ENCODE measurements around the gene PXMP4. TPM values are rescaled to one million over a fixed set of nuclear protein-coding genes. Genes with fewer than 3 reads are reported as not detected.
"Not testable (repeated sequence)": the region's sequence is repeated elsewhere in the genome, so short reads cannot be mapped to it uniquely, and the experiment has no call there.

PXMP4 gene
- total RNA-seq, result 1 to 10 TPM; 6.9 to 7.3 TPM

GRCh38 chr20:33719989-33720709 is at the start of gene PXMP4:
Gene PXMP4, minus strand, starts transcription at chr20:33720310. Its CDS starts 103 bp downstream, at chr20:33720207.
- Mint-ChIP-seq H3K4me1 (peaks cover 7% of the 10 kb centered on the region), H3K27me3 (no peaks in the 10 kb centered on the region), H3K4me3 (peak within 1 kb of the TSS; percentile 85), H3K27ac (peak within 1 kb of the TSS; percentile 80), H3K9me3 (no peaks in the 10 kb centered on the region), H3K36me3 (no peaks in the 10 kb centered on the region)
- DNase-seq, result peak; percentile 87

GRCh38 chr20:33769043-33769442 is 48.9 kb upstream of the PXMP4 start:
- no peak overlapping the region for H3K27ac Mint-ChIP-seq
- no peaks in the 10 kb centered on the region for H3K9me3 Mint-ChIP-seq
- H3K27me3 Mint-ChIP-seq, result no peaks in the 10 kb centered on the region

GRCh38 chr20:33767777-33768138 is 47.6 kb upstream of the PXMP4 start:
- H3K27ac Mint-ChIP-seq, result no peak overlapping the region
- no peaks in the 10 kb centered on the region for H3K27me3 Mint-ChIP-seq
- no peaks in the 10 kb centered on the region for H3K9me3 Mint-ChIP-seq
- DNase-seq, result no peak
- peaks cover 8% of the 10 kb centered on the region for H3K36me3 Mint-ChIP-seq
- H3K4me3 Mint-ChIP-seq, result no peak overlapping the region
- H3K4me1 Mint-ChIP-seq, result peaks cover 4% of the 10 kb centered on the region

More at GRCh38 chr20:33769043-33769442, 48.9 kb upstream of the PXMP4 start:
- no peak for DNase-seq
- peaks cover 7% of the 10 kb centered on the region for H3K36me3 Mint-ChIP-seq
- peaks cover 13% of the 10 kb centered on the region for H3K4me1 Mint-ChIP-seq
- no peak overlapping the region for H3K4me3 Mint-ChIP-seq

GRCh38 chr20:33766686-33767085 is 46.6 kb upstream of the PXMP4 start:
- H3K27ac Mint-ChIP-seq, result no peak overlapping the region
- DNase-seq, result no peak
- H3K9me3 Mint-ChIP-seq, result no peaks in the 10 kb centered on the region
- H3K4me1 Mint-ChIP-seq, result peaks cover 4% of the 10 kb centered on the region
- H3K36me3 Mint-ChIP-seq, result peaks cover 13% of the 10 kb centered on the region
- H3K27me3 Mint-ChIP-seq, result no peaks in the 10 kb centered on the region
- no peak overlapping the region for H3K4me3 Mint-ChIP-seq

- H3K4me1 Mint-ChIP-seq, result peaks cover 4% of the 10 kb centered on the region
- H3K27ac Mint-ChIP-seq, result no peak overlapping the region
- H3K36me3 Mint-ChIP-seq, result peaks cover 13% of the 10 kb centered on the region
- H3K27me3 Mint-ChIP-seq, result no peaks in the 10 kb centered on the region
- no peak overlapping the region for H3K4me3 Mint-ChIP-seq
- no peaks in the 10 kb centered on the region for H3K9me3 Mint-ChIP-seq
- DNase-seq, result no peak
These were observed 45.5 kb upstream of the PXMP4 start for GRCh38 chr20:33765592-33765991.

GRCh38 chr20:33765099-33765498 is 45.0 kb upstream of the PXMP4 start:
- H3K9me3 Mint-ChIP-seq, result no peaks in the 10 kb centered on the region
- H3K4me1 Mint-ChIP-seq, result peaks cover 4% of the 10 kb centered on the region
- H3K4me3 Mint-ChIP-seq, result no peak overlapping the region
- H3K36me3 Mint-ChIP-seq, result peaks cover 13% of the 10 kb centered on the region
- no peak for DNase-seq
- no peaks in the 10 kb centered on the region for H3K27me3 Mint-ChIP-seq
- H3K27ac Mint-ChIP-seq, result no peak overlapping the region

- Mint-ChIP-seq H3K27ac (no peak overlapping the region), H3K9me3 (peaks cover 6% of the 10 kb centered on the region)
These were observed 41.7 kb upstream of the PXMP4 start for GRCh38 chr20:33761698-33762250.

GRCh38 chr20:33757458-33757857 is 37.3 kb upstream of the PXMP4 start:
- peaks cover 10% of the 10 kb centered on the region for H3K4me1 Mint-ChIP-seq
- peaks cover 6% of the 10 kb centered on the region for H3K9me3 Mint-ChIP-seq
- no peak for DNase-seq
- no peak overlapping the region for H3K4me3 Mint-ChIP-seq
- no peaks in the 10 kb centered on the region for H3K27me3 Mint-ChIP-seq
- peaks cover 33% of the 10 kb centered on the region for H3K36me3 Mint-ChIP-seq
- H3K27ac Mint-ChIP-seq, result no peak overlapping the region

More at GRCh38 chr20:33761698-33762250, 41.7 kb upstream of the PXMP4 start:
- no peak for DNase-seq
- no peaks in the 10 kb centered on the region for H3K4me1 Mint-ChIP-seq
- H3K4me3 Mint-ChIP-seq, result no peak overlapping the region
- peaks cover 30% of the 10 kb centered on the region for H3K36me3 Mint-ChIP-seq
- H3K27me3 Mint-ChIP-seq, result no peaks in the 10 kb centered on the region

GRCh38 chr20:33757046-33757445 is 36.9 kb upstream of the PXMP4 start:
- no peak for DNase-seq
- peaks cover 6% of the 10 kb centered on the region for H3K9me3 Mint-ChIP-seq
- H3K36me3 Mint-ChIP-seq, result peaks cover 31% of the 10 kb centered on the region
- H3K27ac Mint-ChIP-seq, result no peak overlapping the region
- H3K4me1 Mint-ChIP-seq, result peaks cover 10% of the 10 kb centered on the region
- no peaks in the 10 kb centered on the region for H3K27me3 Mint-ChIP-seq
- H3K4me3 Mint-ChIP-seq, result no peak overlapping the region

GRCh38 chr20:33755936-33756490 is 35.9 kb upstream of the PXMP4 start:
- DNase-seq, H3K27me3 Mint-ChIP-seq, H3K4me3 Mint-ChIP-seq, H3K9me3 Mint-ChIP-seq: not testable (repeated sequence)
- peaks cover 28% of the 10 kb centered on the region for H3K36me3 Mint-ChIP-seq
- H3K4me1 Mint-ChIP-seq, result peaks cover 10% of the 10 kb centered on the region
- H3K27ac Mint-ChIP-seq, result peak overlapping the region; percentile 80

GRCh38 chr20:33753763-33754162 is 33.7 kb upstream of the PXMP4 start:
- Mint-ChIP-seq H3K27me3 (no peaks in the 10 kb centered on the region), H3K36me3 (peaks cover 25% of the 10 kb centered on the region), H3K9me3 (peaks cover 6% of the 10 kb centered on the region), H3K27ac (no peak overlapping the region), H3K4me1 (peaks cover 10% of the 10 kb centered on the region), H3K4me3 (no peak overlapping the region)
- DNase-seq, result no peak

GRCh38 chr20:33753143-33753542 is 33.0 kb upstream of the PXMP4 start:
- Mint-ChIP-seq H3K36me3 (peaks cover 24% of the 10 kb centered on the region), H3K27me3 (no peaks in the 10 kb centered on the region), H3K4me1 (peaks cover 10% of the 10 kb centered on the region), H3K4me3 (no peak overlapping the region), H3K9me3 (peaks cover 6% of the 10 kb centered on the region), H3K27ac (no peak overlapping the region)
- DNase-seq, result no peak

- Mint-ChIP-seq H3K27me3 (no peaks in the 10 kb centered on the region), H3K36me3 (peaks cover 11% of the 10 kb centered on the region), H3K27ac (no peak overlapping the region), H3K4me3 (no peak overlapping the region), H3K4me1 (peaks cover 10% of the 10 kb centered on the region), H3K9me3 (no peaks in the 10 kb centered on the region)
- no peak for DNase-seq
These were observed 31.7 kb upstream of the PXMP4 start for GRCh38 chr20:33751775-33752174.

- Mint-ChIP-seq H3K27me3 (no peaks in the 10 kb centered on the region), H3K4me3 (no peak overlapping the region), H3K9me3 (peaks cover 1% of the 10 kb centered on the region), H3K27ac (no peak overlapping the region), H3K4me1 (no peaks in the 10 kb centered on the region), H3K36me3 (peaks cover 6% of the 10 kb centered on the region)
- no peak for DNase-seq
These were observed 26.4 kb upstream of the PXMP4 start for GRCh38 chr20:33746325-33746998.

- H3K4me3 Mint-ChIP-seq, result no peak overlapping the region
- peaks cover 1% of the 10 kb centered on the region for H3K9me3 Mint-ChIP-seq
- DNase-seq, result no peak
- no peaks in the 10 kb centered on the region for H3K27me3 Mint-ChIP-seq
- H3K4me1 Mint-ChIP-seq, result peaks cover 1% of the 10 kb centered on the region
- no peak overlapping the region for H3K27ac Mint-ChIP-seq
- H3K36me3 Mint-ChIP-seq, result peaks cover 6% of the 10 kb centered on the region
These were observed 24.8 kb upstream of the PXMP4 start for GRCh38 chr20:33744773-33745385.
